HCT116 (cell line): Measurements from ENCODE around the gene ARHGAP12.

Experiments
- EZH2 ChIP-seq: fragments of 200-600 bp; sonication (generic); IDR thresholded peaks from 2 replicates; pipeline ENCODE4 v1.6.1; 2017; ENCODE audit warnings: antibody characterized with exemption, mixed run types
- POLR2AphosphoS5 ChIP-seq: IDR thresholded peaks from 2 replicates; pipeline ENCODE4 v1.6.1; 2011; ENCODE audit warnings: mild to moderate bottlenecking, low read depth, low read length, moderate library complexity
- RAD21 ChIP-seq: IDR thresholded peaks from 2 replicates; pipeline ENCODE4 v1.6.1; 2012; ENCODE audit warnings: low read depth, mild to moderate bottlenecking
- SP1 ChIP-seq: IDR thresholded peaks from 2 replicates; pipeline ENCODE4 v1.6.1; 2012; ENCODE audit warnings: low read depth
- TF ChIP-seq, protein P1 (sequence below), 3 experiments: fragments of 200-600 bp in 1 of 3; sonication (generic) in 1 of 3; IDR thresholded peaks in 2 of 3; conservative IDR thresholded peaks in 1 of 3; 2 replicates each; pipeline ENCODE4 v1.5.1; 2012 to 2017; ENCODE audit warnings: low read depth in 2 of 3, low read length in 2 of 3, antibody characterized with exemption in 1 of 3, borderline replicate concordance in 1 of 3, control low read depth in 1 of 3, mild to moderate bottlenecking in 1 of 3, mixed read lengths in 1 of 3, mixed run types in 1 of 3, moderate library complexity in 1 of 3; ENCODE audit not compliant: insufficient read depth in 1 of 3
- TF ChIP-seq, protein P2 (sequence below): IDR thresholded peaks from 2 replicates; pipeline ENCODE4 v1.6.1; 2011; ENCODE audit warnings: mild to moderate bottlenecking, low read length, moderate library complexity; ENCODE audit not compliant: insufficient replicate concordance; ENCODE audit errors: extremely low read depth

DNA sequence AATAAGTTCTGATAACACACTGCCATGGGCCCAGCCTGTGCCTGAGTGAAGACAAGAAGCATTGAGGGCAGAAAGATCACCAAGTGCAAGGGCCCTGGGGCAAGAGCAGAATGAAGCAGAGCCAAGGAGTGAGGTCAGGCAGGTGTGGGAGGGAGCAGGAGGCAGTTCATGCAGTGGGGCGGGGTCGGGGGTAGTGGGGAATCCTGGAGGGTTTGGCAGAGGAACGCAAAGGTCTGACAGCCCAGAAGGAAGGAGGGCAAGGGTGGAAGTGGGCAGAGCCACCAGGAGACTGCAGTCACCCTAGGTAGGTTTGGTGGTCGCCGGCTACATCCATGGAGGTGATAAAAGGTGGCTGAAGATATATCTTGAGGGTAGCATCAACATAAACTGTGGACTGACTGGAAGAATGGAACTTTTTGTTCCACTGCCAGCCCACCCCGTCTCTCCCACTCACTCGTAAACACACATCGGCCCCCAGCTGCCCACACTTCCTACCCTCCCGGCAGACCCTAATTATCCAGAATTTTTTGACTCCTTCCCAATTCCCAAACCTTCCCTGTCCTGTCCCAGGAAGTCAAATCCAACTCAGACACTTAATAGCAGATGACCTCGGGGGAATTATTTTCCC is 172.4 kb downstream of the ARHGAP12 start:
- TF ChIP-seq SP1 (no peak), POLR2AphosphoS5 (no peak), EZH2 (no peak), RAD21 (no peak)
- TF ChIP-seq, protein P1, sequence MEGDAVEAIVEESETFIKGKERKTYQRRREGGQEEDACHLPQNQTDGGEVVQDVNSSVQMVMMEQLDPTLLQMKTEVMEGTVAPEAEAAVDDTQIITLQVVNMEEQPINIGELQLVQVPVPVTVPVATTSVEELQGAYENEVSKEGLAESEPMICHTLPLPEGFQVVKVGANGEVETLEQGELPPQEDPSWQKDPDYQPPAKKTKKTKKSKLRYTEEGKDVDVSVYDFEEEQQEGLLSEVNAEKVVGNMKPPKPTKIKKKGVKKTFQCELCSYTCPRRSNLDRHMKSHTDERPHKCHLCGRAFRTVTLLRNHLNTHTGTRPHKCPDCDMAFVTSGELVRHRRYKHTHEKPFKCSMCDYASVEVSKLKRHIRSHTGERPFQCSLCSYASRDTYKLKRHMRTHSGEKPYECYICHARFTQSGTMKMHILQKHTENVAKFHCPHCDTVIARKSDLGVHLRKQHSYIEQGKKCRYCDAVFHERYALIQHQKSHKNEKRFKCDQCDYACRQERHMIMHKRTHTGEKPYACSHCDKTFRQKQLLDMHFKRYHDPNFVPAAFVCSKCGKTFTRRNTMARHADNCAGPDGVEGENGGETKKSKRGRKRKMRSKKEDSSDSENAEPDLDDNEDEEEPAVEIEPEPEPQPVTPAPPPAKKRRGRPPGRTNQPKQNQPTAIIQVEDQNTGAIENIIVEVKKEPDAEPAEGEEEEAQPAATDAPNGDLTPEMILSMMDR (IDR thresholded peaks at IDR 0.05 in 2 of 3, conservative IDR thresholded peaks at IDR 0.05 in 1 of 3; ENCODE audit: borderline replicate concordance in 1 of 3, insufficient read depth in 1 of 3, low read depth in 2 of 3, low read length in 2 of 3), result no peak
- TF ChIP-seq, protein P2, sequence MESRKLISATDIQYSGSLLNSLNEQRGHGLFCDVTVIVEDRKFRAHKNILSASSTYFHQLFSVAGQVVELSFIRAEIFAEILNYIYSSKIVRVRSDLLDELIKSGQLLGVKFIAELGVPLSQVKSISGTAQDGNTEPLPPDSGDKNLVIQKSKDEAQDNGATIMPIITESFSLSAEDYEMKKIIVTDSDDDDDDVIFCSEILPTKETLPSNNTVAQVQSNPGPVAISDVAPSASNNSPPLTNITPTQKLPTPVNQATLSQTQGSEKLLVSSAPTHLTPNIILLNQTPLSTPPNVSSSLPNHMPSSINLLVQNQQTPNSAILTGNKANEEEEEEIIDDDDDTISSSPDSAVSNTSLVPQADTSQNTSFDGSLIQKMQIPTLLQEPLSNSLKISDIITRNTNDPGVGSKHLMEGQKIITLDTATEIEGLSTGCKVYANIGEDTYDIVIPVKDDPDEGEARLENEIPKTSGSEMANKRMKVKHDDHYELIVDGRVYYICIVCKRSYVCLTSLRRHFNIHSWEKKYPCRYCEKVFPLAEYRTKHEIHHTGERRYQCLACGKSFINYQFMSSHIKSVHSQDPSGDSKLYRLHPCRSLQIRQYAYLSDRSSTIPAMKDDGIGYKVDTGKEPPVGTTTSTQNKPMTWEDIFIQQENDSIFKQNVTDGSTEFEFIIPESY, result no peak
